ENCODE measurements around the gene LENG8.
A peak's percentile ranks its signal among the peaks of the same experiment; 100 is the strongest.

GRCh38 chr19:54439174-54439851 lies 9.7 kb upstream of the LENG8 start:
- TF ChIP-seq, protein P1, sequence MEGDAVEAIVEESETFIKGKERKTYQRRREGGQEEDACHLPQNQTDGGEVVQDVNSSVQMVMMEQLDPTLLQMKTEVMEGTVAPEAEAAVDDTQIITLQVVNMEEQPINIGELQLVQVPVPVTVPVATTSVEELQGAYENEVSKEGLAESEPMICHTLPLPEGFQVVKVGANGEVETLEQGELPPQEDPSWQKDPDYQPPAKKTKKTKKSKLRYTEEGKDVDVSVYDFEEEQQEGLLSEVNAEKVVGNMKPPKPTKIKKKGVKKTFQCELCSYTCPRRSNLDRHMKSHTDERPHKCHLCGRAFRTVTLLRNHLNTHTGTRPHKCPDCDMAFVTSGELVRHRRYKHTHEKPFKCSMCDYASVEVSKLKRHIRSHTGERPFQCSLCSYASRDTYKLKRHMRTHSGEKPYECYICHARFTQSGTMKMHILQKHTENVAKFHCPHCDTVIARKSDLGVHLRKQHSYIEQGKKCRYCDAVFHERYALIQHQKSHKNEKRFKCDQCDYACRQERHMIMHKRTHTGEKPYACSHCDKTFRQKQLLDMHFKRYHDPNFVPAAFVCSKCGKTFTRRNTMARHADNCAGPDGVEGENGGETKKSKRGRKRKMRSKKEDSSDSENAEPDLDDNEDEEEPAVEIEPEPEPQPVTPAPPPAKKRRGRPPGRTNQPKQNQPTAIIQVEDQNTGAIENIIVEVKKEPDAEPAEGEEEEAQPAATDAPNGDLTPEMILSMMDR (IDR thresholded peaks at IDR 0.05), result peak; percentile 43 to 88 (median 84)
- peak in 1 of 3 donors; percentile 17 for TF ChIP-seq POLR2A (IDR thresholded peaks at IDR 0.05)
